Left kidney (tissue), 1 donor: ENCODE results near the gene ENSA. TPM values are rescaled to one million over a fixed set of nuclear protein-coding genes. Genes with fewer than 3 reads are reported as not detected.

Source experiments
- polyA plus RNA-seq: library from polyadenylated mRNA; unstranded; fragments of 120-200 nt; gene quantifications from one replicate; pipeline ENCODE4 v1.2.1, GENCODE V29; 2013; ENCODE audit not compliant: insufficient read length

ENSA gene
- polyA plus RNA-seq, 1 donor: 224 TPM

Other genes starting within 250 kb of the ENSA start
- gene TARS2, start 142.2 kb downstream of the ENSA start, polyA plus RNA-seq: 28.8 TPM
- 11.9 TPM for gene ECM1, start 121.5 kb downstream of the ENSA start, polyA plus RNA-seq
- gene FALEC, start 113.9 kb downstream of the ENSA start, polyA plus RNA-seq: 0.83 TPM
- gene ADAMTSL4, start 80.2 kb downstream of the ENSA start, polyA plus RNA-seq: 10.4 TPM
- gene MCL1, start 50.0 kb downstream of the ENSA start, polyA plus RNA-seq: 200 TPM
- 42.6 TPM for gene GOLPH3L, start 67.5 kb upstream of the ENSA start, polyA plus RNA-seq
- not detected for gene HORMAD1, start 91.3 kb upstream of the ENSA start, polyA plus RNA-seq
- gene CTSS, start 136.2 kb upstream of the ENSA start, polyA plus RNA-seq: 7.7 TPM
- 27.6 TPM for gene CTSK, start 178.6 kb upstream of the ENSA start, polyA plus RNA-seq
- 64.4 TPM for gene ARNT, start 247.0 kb upstream of the ENSA start, polyA plus RNA-seq